Erythroblast (primary cell): ENCODE data around the gene CD79A.

Source experiments
- DNase-seq, 2 experiments: peaks; one replicate each; lab custom pipeline; 2025; lab: John Stamatoyannopoulos, UW
- GATA1 ChIP-seq: IDR thresholded peaks from 2 replicates; pipeline ENCODE4 v1.6.1; 2011; ENCODE audit warnings: low read depth, mild to moderate bottlenecking, control low read depth, low read length, moderate library complexity
- POLR2A ChIP-seq: IDR thresholded peaks from 2 replicates; pipeline ENCODE4 v1.6.1; 2011; ENCODE audit warnings: mild to moderate bottlenecking, low read length

CD79A gene

GRCh38 chr19:41919948-41920712 is 43.1 kb downstream of the CD79A start:
- TF ChIP-seq GATA1, result no peak
- TF ChIP-seq POLR2A, result no peak
- no peak for DNase-seq

GRCh38 chr19:41920882-41921576 is 44.0 kb downstream of the CD79A start:
- DNase-seq, result no peak
- TF ChIP-seq GATA1, result no peak
- no peak for TF ChIP-seq POLR2A

GRCh38 chr19:41921577-41922576 is 44.8 kb downstream of the CD79A start:
- TF ChIP-seq POLR2A (no peak), GATA1 (no peak)
- no peak for DNase-seq

- TF ChIP-seq POLR2A, result no peak
- no peak for TF ChIP-seq GATA1
- no peak for DNase-seq
These were observed 45.5 kb downstream of the CD79A start for GRCh38 chr19:41922585-41922984.

DNA sequence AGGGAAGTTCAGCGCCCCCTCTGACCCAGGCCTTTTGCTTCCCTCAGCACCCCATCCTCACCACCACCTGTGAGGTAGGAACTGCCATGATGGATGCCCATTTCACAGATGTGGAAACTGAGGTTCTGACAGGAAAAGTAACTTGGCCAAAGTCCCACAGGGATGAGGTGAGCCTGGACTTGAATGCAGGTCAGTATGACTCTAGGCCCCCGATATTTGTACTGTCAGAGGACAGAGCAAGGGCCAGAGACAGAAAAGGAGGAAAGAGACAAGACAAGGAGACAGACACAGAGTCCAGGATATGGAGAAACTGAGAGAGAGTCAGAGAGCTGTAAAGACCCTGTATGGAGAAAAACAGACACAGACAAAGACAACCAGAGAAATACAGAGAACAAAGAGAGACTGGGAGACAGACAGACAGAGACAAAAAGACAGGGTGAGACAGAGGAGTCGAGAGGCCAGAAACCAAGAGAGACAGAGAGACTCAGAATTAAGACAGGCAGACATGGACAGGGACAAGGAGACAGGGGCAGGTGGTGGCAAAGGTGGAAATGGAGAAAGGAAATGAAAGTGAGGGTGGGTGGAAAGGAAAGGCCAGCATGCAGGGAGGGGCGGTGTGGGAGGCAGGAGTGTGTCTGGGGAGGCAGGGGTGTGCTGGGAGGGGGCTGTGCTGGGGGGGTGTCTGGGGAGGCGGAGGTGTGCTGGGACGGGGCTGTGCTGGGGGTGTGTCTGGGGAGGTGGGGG is 46.1 kb downstream of the CD79A start:
- TF ChIP-seq GATA1 (no peak), POLR2A (no peak)

DNA sequence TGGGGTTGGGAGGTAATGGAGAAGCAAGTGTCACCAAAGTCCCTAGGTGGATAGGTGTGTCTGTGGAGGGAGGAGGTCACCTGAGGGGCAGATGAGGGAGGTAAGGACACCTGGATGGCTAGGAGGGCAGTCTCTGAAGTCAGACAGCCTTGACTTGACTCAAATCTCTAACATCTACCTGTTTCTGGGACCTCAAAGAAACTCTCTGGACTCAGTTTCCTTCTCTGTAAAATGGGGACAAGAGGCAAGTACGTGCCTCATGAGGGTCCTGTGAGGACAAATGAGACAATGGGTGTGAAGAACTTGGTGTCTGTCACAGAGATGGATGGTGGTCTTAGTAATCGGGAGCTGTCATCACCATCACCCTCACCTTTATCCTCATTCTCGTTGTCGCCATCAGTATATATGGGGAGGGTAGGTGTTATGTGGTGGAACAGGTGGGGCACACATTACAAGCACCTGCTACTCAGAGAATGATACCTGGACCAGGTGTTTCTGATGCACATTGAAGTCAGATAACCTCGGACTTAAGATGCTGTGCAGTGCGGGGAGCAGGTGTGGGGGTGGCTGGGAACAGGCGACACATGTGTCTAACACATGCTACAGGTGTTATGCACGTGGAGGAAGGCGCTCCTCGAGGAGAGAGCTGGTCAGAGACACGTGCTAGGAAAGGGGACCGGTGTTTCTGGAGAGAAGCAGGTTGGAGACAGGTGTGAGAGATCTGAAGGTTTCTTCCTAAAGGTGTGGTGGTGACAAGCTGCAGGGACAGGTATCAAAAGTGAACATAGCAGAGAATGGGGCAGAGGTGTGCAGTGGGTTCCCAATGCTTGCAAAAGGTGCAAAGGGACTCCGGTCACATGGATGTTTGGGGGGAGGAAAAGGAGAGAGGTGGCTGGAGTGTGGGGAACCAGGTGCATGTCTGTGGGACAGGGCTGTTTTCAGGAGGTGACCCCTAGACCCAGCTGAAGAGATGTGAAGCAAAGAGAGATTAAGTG is 47.4 kb downstream of the CD79A start:
- no peak for DNase-seq
- TF ChIP-seq GATA1 (no peak), POLR2A (no peak)

More for the DNA sequence above, 46.1 kb downstream of the CD79A start:
- DNase-seq, result no peak

GRCh38 chr19:41925208-41926003 is 48.3 kb downstream of the CD79A start:
- TF ChIP-seq GATA1, result no peak
- DNase-seq, result no peak

DNA sequence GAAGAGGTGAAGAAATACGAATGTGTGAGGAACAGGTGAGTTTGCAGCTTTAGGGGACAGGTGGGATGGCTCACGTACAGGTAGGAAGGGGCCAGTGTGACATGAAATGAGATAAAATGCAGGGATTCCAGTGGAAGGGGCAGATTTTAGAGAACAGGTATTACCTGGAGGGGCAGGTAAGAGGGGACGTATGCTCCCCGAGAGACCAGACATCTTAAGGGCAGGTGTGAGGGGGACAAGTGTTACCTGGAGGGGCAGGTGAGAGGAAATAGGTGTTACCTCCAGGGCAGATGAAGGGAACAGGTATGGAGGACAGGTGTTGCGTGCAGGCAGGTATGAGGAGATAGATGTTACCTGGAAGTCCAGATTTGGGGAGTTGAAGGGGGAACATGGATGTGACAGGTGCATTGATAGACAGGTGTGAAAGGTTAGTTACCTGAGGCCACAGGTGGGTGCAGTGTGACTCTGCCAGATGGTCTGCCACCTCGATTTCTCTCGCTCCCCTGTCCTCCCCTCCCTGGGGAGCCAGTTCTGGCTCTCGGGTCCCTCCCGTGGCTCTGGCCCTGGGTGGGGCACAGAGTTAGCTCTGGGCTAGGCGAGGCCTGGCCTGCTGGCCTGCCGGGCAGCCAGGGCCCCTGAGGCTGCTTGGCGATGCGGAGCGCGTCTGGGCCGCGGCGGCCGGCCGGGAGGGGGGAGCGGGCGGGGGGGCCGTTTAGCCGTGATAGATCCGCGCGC is 49.1 kb downstream of the CD79A start:
- no peak for DNase-seq
- TF ChIP-seq GATA1 (no peak), POLR2A (no peak)

DNA sequence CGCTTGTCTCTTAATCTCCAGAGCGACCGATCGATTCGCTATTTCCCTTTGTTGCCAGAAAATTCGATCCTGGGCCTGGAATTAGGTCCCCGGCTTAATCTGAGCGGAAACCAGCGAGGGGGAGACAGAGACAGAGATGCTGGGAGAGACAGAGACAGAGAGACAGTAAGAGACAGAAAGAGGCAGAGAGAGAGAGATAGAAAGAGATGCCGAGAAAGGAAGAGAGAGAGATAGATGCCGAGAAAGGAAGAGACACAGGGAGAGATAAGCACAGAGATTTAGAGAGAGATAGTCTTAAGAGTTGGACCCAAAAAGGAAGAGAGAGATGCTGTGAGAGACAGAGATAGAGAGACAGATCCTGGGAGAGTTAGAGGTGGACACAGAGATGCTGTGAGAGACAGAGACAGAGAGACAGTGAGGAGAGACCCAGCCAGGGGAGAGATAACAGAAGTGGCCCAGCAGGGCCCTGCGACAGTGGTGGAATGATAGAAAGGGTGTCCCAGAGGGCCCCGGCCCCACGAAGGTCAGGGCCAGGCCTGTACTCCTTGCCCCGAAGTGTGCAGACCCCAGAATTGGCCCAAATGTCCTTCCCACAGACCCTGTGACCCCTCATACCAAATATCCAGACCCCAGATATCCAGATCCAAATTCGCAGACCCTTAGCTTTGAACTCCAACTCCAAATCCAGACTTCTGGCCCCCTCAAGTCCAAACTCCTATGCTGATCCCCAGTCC is 49.9 kb downstream of the CD79A start:
- no peak for DNase-seq
- no peak for TF ChIP-seq GATA1
- TF ChIP-seq POLR2A, result no peak
